SU-DHL-6 (cell line): ENCODE results near the gene JCAD.

Experiments
- H2AFZ ChIP-seq: fragments of 200-600 bp; sonication (generic); 2 replicates; pipeline ENCODE4 v1.6.1; 2014; ENCODE audit warnings: low read depth, mild to moderate bottlenecking, moderate library complexity, mixed read lengths, antibody characterized with exemption, low read length; ENCODE audit not compliant: severe bottlenecking
- H3F3A ChIP-seq: fragments of 200-600 bp; shearing (Covaris generic); 2 replicates; pipeline ENCODE4 v1.6.0; 2016; ENCODE audit warnings: antibody characterized with exemption, mild to moderate bottlenecking; ENCODE audit not compliant: insufficient read depth
- H3K27ac ChIP-seq: fragments of 200-600 bp; sonication (generic); 2 replicates; pipeline ENCODE4 v1.5.1; 2016; ENCODE audit warnings: low read depth, mild to moderate bottlenecking, low read length, moderate library complexity, mixed read lengths
- H3K27me3 ChIP-seq: fragments of 200-600 bp; sonication (generic), shearing (Covaris generic); 2 replicates; pipeline ENCODE4 v1.6.0; 2014; ENCODE audit warnings: mild to moderate bottlenecking, low read length
- H3K36me3 ChIP-seq: fragments of 200-600 bp; sonication (generic); 2 replicates; pipeline ENCODE4 v1.6.1; 2014; ENCODE audit warnings: mild to moderate bottlenecking, low read length, mixed read lengths
- H3K4me2 ChIP-seq: fragments of 300-600, 200-600 bp; shearing (Covaris generic), sonication (generic); 2 replicates; pipeline ENCODE4 v1.6.0; 2014; ENCODE audit warnings: low read length, low read depth, mild to moderate bottlenecking; ENCODE audit not compliant: poor library complexity, severe bottlenecking
- H3K4me3 ChIP-seq: fragments of 200-600 bp; sonication (generic); 2 replicates; pipeline ENCODE4 v1.5.1; 2014; ENCODE audit warnings: antibody characterized with exemption, low read length, mild to moderate bottlenecking, mixed read lengths; ENCODE audit not compliant: insufficient read depth, poor library complexity, severe bottlenecking
- H3K79me2 ChIP-seq: fragments of 200-600 bp; sonication (generic); 2 replicates; pipeline ENCODE4 v1.6.1; 2014; ENCODE audit warnings: mild to moderate bottlenecking, low read length, moderate library complexity; ENCODE audit not compliant: insufficient read depth
- H3K9ac ChIP-seq: fragments of 200-600 bp; sonication (generic); 2 replicates; pipeline ENCODE4 v1.7.0; 2014; ENCODE audit warnings: mild to moderate bottlenecking, low read length
- H3K9me2 ChIP-seq: fragments of 200-600 bp; sonication (generic); replicated peaks from 2 replicates; pipeline ENCODE4 v1.6.1; 2014; ENCODE audit warnings: low read length; ENCODE audit not compliant: insufficient read depth
- H3K9me3 ChIP-seq: fragments of 200-600 bp; sonication (generic); 2 replicates; pipeline ENCODE4 v1.6.1; 2014; ENCODE audit warnings: low read length, mixed read lengths; ENCODE audit not compliant: insufficient read depth
- H4K20me1 ChIP-seq: fragments of 200-600 bp; sonication (generic); 2 replicates; pipeline ENCODE4 v1.6.1; 2014; ENCODE audit warnings: low read depth, mild to moderate bottlenecking, antibody characterized with exemption, low read length, moderate library complexity, mixed read lengths
- CTCF ChIP-seq: fragments of 200-600 bp; sonication (generic); IDR thresholded peaks from one replicate; pipeline ENCODE4 v1.5.1; 2017; ENCODE audit warnings: antibody characterized with exemption, mild to moderate bottlenecking, low read length, moderate library complexity; ENCODE audit not compliant: insufficient read depth, poor library complexity, severe bottlenecking
- EZH2phosphoT487 ChIP-seq: fragments of 200-600 bp; sonication (generic), shearing (Covaris generic); conservative IDR thresholded peaks from 2 replicates; pipeline ENCODE4 v1.6.1; 2018; ENCODE audit warnings: mild to moderate bottlenecking, antibody characterized with exemption, low read length, moderate library complexity, mixed read lengths

JCAD gene

GRCh38 chr10:30095631-30096422 is 36.4 kb upstream of the JCAD start:
- H3K36me3 ChIP-seq: no peaks in the 10 kb centered on the region
- TF ChIP-seq EZH2phosphoT487 (no peak), CTCF (no peak)
- H2AFZ ChIP-seq: no peak overlapping the region
- no peak overlapping the region for H3K4me3 ChIP-seq
- no peak overlapping the region for H3K27ac ChIP-seq
- no peak overlapping the region for H3K4me2 ChIP-seq
- H4K20me1 ChIP-seq: no peaks in the 10 kb centered on the region
- H3K9me2 ChIP-seq: no peaks in the 10 kb centered on the region
- H3K27me3 ChIP-seq: no peaks in the 10 kb centered on the region
- no peaks in the 10 kb centered on the region for H3K79me2 ChIP-seq
- no peak overlapping the region for H3K9ac ChIP-seq
- H3K9me3 ChIP-seq: no peaks in the 10 kb centered on the region
- no peaks in the 10 kb centered on the region for H3F3A ChIP-seq

- Histone ChIP-seq H3K4me3 (no peak overlapping the region), H3K36me3 (no peaks in the 10 kb centered on the region), H2AFZ (no peak overlapping the region), H3K27me3 (no peaks in the 10 kb centered on the region), H3K4me2 (no peak overlapping the region), H3K79me2 (no peaks in the 10 kb centered on the region), H3F3A (no peaks in the 10 kb centered on the region), H3K9me3 (no peaks in the 10 kb centered on the region), H3K9ac (no peak overlapping the region), H3K9me2 (no peaks in the 10 kb centered on the region), H3K27ac (no peak overlapping the region), H4K20me1 (no peaks in the 10 kb centered on the region)
- TF ChIP-seq EZH2phosphoT487 (no peak), CTCF (no peak)
These were observed 35.2 kb upstream of the JCAD start for GRCh38 chr10:30094601-30095000.

GRCh38 chr10:30093303-30093950 is 34.0 kb upstream of the JCAD start:
- H3F3A ChIP-seq: no peaks in the 10 kb centered on the region
- no peak overlapping the region for H2AFZ ChIP-seq
- H4K20me1 ChIP-seq: no peaks in the 10 kb centered on the region
- no peak for TF ChIP-seq CTCF
- TF ChIP-seq EZH2phosphoT487: no peak
- H3K9me3 ChIP-seq: no peaks in the 10 kb centered on the region
- no peak overlapping the region for H3K4me2 ChIP-seq
- no peaks in the 10 kb centered on the region for H3K27me3 ChIP-seq
- no peak overlapping the region for H3K27ac ChIP-seq
- no peaks in the 10 kb centered on the region for H3K9me2 ChIP-seq
- no peaks in the 10 kb centered on the region for H3K36me3 ChIP-seq
- no peak overlapping the region for H3K9ac ChIP-seq
- H3K79me2 ChIP-seq: no peaks in the 10 kb centered on the region
- H3K4me3 ChIP-seq: no peak overlapping the region
